ENCODE measurements around the gene DENND1A.
"Not testable (repeated sequence)": the region's sequence is repeated elsewhere in the genome, so short reads cannot be mapped to it uniquely, and the experiment has no call there.

DENND1A gene

DNA sequence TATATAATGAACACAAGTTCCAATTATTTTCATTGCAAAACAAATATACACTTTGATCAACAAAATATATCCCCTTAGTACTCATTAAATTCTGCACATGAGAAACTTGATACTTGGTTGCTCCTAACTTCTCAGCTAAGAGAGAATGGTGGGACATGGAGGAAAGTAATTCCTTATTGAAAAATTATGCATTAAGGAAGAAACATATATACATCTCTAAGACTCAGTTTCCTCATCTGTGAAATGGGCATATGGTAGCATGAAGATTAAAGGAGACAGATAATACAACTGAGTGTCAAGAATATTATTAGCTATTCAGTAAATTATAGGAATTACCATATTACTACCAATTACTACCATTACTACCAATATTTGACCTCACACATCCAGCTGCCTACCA, 488.2 kb downstream of the DENND1A start:
- DNase-seq: no peak

DNA sequence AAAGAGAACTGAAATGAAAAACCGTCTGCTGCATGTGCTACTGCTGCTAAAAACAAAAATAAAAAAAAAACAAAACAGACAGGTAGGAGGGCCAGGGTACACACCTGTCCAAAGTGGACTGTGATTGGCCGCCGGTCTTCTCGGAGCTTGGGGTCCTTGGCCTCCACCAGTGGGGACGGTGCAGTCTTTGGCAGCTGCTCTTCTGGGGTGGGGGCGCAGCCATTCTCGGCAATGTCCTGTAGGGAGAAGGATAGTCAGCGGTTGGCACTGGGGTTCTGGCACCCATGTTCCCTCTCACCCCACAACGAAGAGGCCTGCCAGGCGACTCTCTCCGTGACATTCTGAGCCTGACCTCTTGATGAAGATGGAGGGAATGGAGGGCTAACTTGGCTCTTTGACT, 489.7 kb downstream of the DENND1A start:
- no peak for DNase-seq

DNA sequence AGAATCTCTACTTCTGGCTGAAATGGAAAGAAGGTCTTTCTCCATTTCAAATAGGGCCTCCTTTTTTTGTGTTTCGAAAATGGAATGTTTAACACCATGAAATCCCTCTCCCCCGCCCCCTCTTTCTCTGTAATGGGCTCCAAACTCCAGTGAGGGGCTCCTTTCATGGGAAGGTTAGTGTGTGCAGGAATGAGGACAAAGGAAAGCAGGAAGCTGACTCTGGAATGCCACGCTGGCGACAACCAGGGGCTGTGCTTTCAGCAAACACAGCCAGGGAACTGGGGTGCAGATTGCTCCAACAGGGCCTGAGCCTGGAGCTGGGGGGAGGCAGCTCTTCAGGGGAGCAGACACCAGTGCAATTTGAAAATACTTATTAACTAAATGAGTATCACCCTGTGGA, 491.1 kb downstream of the DENND1A start:
- DNase-seq: no peak

DNA sequence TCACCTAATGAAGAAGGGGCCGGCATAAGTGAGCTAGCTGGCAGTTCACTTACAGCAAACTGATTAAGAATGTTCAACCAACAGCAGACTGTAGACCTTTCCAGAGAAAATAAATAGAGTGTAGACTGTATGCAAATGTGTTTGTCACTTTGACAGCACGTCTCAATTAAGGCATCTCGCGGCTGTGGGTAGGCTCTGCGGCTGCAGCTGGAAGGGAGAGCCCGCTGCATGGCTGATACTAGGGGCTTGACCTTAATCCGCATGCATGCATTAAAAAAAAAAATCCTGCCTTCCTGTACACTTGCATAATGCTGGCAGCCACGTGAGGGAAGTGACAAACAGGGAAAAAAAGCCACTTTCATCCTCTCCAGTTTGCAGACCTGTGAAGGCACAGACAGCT, 491.6 kb downstream of the DENND1A start:
- DNase-seq: no peak

DNA sequence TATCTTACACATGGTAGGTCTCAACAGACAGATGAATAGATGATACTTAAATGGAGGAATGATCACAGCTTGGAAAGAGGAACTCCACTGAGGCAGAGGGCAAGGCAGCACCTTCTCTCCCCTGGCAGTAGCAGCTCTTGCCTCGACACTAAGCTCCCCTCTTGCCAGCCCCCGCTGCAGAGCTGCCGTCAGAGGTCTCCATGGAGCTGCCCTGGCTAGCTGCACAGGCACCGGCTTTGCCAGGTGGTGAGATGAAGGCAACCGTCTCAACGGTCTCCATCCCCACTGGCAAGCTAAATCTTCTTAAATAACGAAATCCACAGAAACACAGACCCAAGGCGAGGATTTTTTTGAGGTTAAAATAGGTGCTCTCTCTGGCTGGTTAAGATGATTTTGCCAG, 492.7 kb downstream of the DENND1A start:
- DNase-seq: no peak

DNA sequence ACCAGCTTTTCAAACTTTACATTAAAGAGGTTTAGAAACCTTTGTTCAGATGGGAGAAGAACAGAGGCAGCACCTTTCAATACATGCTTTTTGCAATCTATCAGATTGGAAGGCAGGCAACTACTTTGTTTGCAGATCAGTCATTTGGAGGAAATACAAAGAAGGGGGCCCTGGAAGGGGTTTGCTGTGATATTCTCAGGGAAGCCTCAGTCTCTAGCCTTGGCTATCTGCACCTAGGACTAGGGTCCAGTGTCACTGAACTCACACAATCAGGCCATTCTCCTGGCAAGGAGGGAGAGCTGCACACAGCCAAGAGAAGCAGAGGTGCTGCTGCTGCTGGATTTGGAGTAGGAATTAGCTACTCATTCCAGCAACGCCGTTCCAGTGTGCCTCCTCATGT, 494.5 kb downstream of the DENND1A start:
- DNase-seq: no peak

DNA sequence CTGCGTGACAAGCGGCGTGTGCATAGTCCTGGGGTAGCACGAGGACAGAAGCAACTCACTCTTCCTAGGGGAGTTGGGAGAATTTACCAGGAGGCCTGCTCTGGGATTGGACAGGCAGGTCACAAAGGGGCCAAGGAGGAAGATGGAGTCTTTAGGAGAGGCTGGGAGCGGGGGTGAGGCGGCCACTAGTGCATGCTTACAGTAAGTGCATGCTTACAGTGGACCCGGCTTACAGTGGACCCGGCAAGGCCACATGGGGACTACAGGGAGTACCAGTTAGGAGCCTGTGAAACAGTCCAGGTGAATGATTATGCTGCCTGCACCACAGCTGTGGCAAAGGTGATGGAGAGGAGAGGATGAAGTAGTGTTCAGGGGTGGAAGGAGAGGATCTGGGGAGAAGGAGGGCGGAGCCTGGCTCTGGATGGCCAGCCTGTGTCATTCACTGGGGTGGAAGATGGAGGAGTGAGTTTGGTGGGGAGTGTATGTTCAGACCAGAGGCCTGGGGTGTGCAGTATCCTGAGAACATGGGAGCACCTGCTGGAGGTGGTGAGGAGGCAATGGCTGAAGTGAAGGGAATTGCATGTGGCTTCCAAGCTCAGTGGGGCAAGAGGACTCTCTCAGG, 495.2 kb downstream of the DENND1A start:
- DNase-seq: no peak

DNA sequence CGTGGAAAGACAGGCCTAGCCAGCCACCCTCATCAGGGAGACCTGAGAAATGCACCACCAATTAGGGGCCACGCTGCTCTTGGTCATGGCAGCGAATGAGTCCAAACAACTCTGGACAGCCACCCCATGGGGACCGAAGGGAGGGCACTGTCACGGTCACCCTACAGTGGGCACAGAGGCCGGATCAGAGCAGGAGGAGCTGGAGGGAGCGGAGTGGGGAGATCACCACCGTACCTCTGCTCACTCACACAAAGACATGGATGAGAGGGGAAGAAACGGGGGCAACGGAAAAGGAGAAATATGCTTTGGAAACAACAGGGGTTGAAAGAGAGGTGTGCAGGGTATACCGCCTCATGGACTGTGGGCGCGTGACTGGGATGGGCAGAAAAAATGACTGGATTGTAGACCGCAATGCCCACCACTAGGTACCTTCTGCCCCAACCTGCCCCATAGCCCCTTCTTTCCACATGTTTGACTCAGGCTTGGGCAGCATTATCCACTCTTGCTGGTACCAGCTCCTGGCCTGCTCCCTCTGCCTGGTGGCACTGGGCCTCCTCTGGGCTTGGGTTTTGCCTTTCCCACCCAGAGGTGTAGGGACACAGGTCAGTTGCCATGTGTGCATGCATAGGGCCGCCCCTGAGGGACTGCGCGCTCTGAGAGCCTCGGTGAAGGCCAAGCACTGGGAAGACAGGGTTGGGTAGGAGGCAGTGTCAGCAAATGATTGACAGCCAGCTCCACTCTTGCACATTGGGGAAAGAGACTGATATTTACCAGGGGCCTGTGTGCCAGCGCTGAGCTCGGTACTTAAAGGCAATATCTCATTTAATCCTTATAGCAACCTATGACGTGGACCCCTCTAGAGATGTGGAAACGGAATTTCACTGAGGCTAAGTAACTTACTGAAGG, 497.3 kb downstream of the DENND1A start:
- DNase-seq: no peak

DNA sequence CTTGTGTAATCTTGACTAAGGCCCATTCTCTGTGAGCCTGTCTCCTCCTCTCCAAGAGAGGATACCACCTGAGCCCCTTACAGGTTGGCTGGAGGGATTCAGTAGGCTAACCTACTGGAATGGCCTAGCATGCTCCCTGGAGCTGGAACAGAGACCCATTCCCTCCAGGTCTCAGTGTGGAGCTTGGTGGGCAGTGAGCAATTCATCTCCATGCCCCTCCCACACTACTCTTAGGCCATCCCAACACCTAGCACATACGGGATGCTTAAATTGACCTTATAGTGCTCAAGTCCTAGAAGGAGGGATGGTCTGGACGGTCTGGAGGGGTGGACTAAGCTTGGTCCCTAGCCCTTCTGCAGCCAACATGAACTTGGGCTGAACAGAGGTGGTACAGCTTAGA, 498.3 kb downstream of the DENND1A start:
- no peak for DNase-seq

DNA sequence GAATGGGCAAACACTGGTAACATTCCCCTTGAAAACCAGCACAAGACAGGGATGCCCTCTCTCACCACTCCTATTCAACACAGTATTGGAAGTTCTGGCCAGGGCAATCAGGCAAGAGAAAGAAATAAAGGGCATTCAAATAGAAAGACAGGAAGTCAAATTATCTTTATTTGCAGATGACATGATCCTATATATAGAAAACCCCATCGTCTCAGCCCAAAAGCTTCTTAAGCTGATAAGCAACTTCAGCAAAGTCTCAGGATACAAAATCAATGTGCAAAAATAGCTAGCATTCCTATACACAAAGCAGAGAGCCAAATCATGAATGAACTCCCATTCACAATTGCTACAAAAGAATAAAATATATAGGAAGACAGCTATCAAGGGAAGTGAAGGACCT, 501.5 kb downstream of the DENND1A start:
- DNase-seq: not testable (repeated sequence)

DNA sequence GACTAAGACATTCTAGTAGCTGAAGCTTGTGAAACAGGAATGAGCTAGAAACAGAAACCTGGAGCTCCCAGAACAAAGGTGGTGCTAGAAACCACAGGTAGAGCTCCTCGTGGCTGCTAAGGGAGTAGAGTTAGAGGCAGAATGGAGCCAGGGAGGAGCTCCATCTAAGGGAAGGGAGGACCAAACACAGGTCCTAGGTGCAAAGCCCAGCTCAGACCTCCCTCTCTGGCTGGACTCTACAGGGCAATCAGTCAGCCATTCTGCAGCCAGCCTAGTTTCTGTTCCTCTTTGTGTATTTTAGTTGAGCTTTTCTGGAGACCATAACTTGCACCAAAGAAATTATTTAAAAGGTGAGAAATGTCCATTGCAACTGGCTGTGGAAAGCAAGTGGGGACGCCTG, 503.5 kb downstream of the DENND1A start:
- DNase-seq: no peak

DNA sequence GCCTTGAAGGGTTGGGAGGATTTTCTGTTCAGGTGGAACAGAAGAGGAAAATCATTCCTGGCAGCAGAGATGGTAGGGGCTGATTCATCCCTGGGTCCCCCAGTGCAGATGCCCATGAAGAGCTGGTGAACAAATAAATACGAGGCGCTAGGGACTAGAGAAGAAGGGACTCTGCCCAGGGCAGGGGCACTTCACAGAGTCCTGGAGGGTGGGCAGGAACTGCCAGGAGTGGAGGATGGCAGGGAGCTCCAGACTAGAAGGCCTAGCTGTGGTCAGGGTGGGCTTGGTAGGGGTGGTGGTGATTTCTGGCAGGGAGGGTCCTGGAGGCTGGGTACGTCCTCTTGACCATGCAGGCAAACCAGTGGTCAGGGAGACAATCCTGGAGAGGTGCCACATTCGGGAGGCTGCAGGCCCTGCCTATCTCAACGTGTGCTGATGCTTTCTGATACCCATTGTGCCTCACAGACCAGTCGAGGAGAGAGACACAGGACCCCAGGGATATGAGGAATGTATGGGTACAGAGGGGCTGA, 504.0 kb downstream of the DENND1A start:
- DNase-seq: no peak

DNA sequence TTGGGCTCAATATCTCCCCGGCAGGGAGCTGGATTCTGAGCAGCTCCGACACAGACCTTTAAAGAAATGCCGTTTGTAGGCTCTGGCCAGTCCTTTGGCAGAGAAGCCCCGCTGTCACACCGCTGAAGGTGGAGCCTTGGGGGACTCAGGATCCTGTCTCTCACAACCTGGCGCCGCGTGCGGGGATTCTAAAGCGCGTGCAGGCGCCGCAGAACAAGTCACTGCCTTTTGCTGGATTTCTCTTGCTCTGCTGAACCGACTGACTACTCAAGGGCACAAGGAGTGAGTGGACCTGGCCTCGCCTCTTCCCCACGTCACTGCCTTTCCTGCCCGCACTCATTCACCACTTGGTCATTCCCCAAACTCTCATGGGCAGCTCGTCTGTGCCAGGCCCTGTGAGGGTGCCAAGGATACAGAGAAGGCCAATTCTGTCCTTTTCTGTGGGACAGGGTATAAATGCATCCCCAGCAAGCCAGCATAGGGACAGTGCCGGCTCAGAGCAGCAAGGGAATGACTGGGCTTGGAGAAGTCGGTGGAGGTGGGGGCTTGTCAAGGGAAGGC, 504.6 kb downstream of the DENND1A start:
- DNase-seq: no peak

DNA sequence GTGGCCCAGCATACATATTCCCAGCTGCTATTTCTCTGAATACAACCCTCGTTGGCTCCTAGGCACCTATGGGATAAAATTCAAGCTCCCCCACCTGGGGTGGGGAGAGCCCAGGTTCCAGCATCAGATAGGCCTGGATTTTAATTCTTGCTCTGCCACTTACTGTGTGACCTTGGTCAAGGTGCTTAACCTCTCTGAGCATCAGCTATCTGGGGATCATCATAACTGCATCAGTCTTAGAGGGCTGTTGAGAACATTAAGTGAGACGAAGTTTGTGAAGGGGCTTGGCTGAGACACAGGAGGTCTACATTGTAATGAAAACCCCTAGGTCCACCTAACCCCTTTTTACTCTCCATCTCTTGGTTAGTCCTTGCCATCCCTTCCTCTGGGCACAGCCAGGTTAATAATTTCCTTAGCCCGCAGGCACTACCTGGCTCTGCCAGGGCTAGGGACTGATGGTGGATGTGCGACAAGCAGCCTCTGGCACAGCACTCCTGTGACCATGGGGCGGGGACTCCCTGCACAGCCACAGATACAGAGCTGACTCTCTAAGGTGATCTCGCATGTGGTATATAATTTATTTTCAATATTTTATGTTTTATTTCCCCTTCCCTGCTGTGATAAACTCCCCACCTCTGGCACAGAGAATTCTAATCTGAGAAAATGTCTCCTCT, 505.2 kb downstream of the DENND1A start:
- DNase-seq: no peak

DNA sequence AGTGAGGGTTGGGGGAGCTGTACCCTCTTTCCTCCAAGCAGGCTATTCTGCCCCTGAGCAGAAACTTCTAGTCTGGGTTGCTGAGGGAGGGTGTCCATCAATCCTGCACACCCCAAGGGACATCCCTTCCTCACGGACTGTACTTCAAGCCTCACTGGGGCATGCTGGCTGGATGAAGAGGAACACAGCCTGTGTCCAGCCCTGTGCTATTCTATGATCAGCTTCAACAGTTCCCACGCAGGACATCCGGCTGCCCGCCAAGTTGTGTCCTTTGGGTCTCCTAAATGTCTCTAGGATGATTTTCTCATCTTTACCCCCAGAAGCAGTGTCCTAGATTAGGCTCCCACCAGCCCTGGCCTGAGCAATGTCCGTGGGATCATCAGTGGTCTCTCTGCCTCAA, 505.8 kb downstream of the DENND1A start:
- DNase-seq: no peak

DNA sequence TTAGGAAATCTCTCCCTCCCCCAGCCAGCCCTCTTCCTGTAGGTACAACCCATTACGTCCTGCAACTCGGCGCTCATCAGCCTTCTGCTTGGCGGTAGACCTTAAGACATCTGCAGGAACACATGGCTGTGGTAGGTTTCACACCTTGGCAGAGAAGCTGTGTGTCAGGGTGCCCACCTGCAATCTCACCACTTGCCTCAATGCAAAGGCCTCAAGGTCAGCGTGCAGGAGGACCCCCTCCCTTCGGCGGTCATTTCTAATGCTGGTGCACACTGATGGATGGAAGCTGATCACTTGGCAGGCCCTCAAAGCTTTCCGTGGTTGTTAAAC, 506.6 kb downstream of the DENND1A start:
- DNase-seq: no peak

DNA sequence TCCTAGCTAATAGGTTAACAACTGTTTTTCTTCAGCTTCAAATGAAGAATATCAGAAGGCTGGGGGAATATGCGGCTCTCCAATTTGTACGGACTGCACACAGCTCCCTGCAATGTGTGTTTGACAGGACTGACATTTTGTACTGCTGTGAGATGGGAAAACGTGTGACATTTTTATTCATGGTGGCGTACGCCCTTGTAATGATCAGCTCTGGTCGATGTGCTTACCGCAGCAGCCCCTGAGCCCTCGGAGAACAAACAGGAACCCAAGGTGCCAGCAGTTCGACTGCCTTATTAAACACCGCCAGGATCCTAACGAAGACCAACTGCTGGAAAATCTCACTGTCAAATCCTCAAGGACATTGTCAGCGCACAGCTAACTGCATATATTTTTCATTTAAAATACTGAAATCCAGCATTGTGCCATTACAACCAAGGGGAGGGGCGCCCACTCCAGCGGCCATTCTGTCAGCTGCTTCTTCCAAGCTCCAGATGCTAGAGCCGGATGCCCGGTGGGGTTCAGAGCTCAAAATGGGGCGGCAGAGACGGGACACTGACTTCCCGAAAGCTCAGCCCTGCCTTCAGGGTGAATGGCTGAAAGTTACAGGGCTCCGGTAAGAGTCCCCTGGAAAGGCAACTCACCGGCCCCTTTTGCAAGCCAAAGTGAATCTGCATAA, 507.2 kb downstream of the DENND1A start:
- no peak for DNase-seq

DNA sequence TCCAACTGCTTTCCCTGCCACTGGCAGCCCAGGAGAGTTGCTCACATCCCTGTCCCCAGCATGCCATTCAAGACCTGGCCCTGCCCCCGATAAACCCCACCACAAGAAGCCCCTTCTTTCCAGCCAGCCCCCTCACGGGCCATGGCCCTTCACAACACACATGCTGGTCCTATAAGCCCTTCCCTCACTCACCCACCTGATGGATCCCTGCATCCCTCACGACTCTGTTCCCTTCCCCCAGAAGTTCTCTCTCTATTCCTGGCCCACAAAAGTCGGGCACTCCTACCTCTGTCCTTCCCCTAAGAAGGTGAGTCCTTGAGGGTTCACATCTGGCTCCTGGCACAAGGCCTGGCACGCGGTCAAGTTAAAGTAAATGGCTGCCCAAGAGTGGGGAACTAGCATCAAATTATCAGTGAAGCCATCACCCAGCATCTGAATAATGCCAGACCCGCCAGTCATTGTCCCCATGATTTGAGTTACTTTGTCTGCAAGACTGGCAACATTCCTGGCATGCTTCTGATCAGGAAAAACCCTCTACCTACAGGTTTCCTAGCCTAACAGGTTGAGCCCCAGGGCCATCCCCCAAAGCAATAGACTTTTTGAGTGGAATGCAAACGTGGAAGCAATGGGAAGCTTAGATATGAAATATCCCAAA, 508.0 kb downstream of the DENND1A start:
- DNase-seq: no peak

DNA sequence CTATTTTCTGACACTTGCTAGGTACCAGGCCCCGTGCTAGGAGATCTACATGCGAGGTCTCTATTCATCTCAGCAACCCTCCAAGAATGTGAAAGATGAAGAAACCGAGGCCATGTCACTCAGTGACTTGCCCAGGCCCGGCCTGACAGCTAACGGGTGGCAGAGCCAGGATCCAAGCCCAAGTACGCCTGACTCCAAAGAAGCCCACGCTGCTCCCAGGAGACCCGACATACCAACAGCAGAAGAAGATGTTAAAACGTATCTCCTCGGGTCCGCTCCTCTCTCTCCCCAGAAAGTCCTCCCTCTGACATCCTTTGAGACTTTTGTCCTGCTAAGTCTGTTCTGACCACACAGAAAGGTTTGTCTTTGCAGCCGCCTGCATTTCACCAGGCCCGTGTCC, 508.7 kb downstream of the DENND1A start:
- no peak for DNase-seq

DNA sequence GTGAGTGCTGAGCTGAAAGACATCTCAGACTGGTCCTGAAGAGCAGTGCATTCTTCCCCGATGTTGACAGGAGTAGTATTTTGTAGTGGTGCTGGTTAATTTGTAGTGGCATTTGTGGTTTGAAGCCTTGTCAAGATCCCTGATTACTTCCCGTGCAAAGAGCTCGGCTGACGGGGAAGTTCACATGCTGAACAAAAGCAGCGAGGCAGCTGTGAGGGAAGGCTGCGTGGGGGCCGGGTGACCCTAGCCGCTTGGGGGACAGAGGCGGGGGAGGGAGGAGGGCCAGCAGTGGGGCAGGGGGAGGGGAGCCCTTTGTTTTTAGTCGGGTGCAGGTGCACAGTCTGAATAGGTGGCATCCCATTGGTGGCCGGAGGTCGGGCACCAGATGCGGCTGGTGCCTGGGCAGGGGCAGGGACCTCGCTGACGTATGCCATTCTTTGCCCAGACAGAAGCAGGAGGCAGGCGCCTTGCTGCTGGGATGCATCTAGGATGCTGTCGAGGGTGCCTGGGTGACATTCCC, 509.3 kb downstream of the DENND1A start:
- no peak for DNase-seq

DNA sequence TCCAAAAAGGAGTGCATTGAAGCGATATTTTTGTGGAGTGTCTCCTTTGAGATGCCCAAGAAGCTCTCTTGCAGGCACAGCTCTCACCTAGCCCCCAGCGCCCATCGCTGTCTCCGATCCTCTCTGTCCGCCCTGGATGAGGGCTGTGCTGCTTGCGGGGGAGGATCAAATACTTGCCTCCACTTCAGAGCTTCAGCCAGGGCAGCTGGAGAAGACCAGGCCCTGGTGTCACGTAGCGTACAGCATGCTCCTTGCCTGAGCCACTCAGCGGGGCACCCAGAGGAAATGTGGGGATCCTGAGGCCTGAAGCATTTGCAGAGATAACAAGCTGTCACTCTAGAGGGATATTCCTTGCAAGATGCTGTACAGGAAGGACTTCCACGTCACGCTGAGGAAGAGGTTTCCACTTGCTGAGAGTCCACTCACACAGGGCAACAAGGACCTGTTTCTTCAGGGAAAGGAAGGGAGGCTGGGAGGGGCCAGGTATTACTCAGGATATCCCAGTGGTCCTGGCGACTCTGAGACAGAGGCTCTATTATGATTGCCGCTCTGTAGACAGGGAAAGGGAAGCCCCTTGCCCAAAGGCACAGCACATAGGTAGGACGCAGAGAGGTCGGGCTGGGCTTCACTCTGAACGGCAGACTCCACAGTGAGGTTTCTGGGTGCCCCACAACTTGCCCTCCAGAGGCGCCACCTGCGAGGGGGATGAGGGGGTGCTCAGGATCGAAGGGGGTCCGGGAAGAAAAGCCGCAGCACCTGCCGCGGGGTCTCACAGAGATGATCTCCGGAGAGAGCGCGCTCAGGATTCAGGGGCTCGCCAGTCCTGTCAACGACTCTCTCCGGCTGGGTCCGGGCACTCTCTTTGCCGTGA, 510.0 kb downstream of the DENND1A start:
- DNase-seq: no peak
